ENCODE data around the gene CFAP74. TPM values are rescaled to one million over a fixed set of nuclear protein-coding genes. Genes with fewer than 3 reads are reported as not detected.
A peak's percentile ranks its signal among the peaks of the same experiment; 100 is the strongest.

CFAP74 gene
- total and polyA plus RNA-seq, 2 of the 13 experiments (the other 11 are each of a cell fraction or from before 2014, with no cell fraction given), result 0.27 to 0.62 TPM

GRCh38 chr1:1959840-1960479 is 43.6 kb downstream of the CFAP74 start (continued):
- no peak for TF ChIP-seq GLMP (CRISPR knock-in tag; IDR thresholded peaks at IDR 0.05; ENCODE audit: borderline replicate concordance)
- TF ChIP-seq ZNF784 (CRISPR knock-in tag; IDR thresholded peaks at IDR 0.05; ENCODE audit: borderline replicate concordance), result no peak
- no peak for TF ChIP-seq HCFC1 (IDR thresholded peaks at IDR 0.05; ENCODE audit: low read depth, low read length)
- TF ChIP-seq PHF8 (CRISPR knock-in tag; IDR thresholded peaks at IDR 0.05), result peak; percentile 43; the same call in 1 of the 2 replicates
- 0 out of 2 replicates have a peak, but pooled peaks have one; percentile 22 for TF ChIP-seq ZNF563 (CRISPR knock-in tag; IDR thresholded peaks at IDR 0.05)
- TF ChIP-seq ZNF567 (CRISPR knock-in tag; IDR thresholded peaks at IDR 0.05; ENCODE audit: borderline replicate concordance), result no peak
- TF ChIP-seq ZNF580 (CRISPR knock-in tag; IDR thresholded peaks at IDR 0.05; ENCODE audit: borderline replicate concordance, low read depth), result peak; percentile 56; the same call in 1 of the 2 replicates
- peak; percentile 69; the same call in 1 of the 2 replicates for TF ChIP-seq ZNF792 (CRISPR knock-in tag; IDR thresholded peaks at IDR 0.05)
- TF ChIP-seq ZNF737 (CRISPR knock-in tag; IDR thresholded peaks at IDR 0.05; ENCODE audit: borderline replicate concordance), result no peak
- TF ChIP-seq ZNF225 (CRISPR knock-in tag; IDR thresholded peaks at IDR 0.05), result no peak
- peak; percentile 75; the same call in 1 of the 2 replicates for TF ChIP-seq ETV5 (CRISPR knock-in tag; IDR thresholded peaks at IDR 0.05; ENCODE audit: borderline replicate concordance)
- TF ChIP-seq SNRNP70 (IDR thresholded peaks at IDR 0.05; ENCODE audit: low read depth, low read length), result no peak
- no peak for TF ChIP-seq ZNF562 (CRISPR knock-in tag; IDR thresholded peaks at IDR 0.05; ENCODE audit: borderline replicate concordance)
- peak; percentile 39; the same call in 1 of the 2 replicates for TF ChIP-seq ZNF574 (CRISPR knock-in tag; IDR thresholded peaks at IDR 0.05)
- TF ChIP-seq IKZF5 (CRISPR knock-in tag; IDR thresholded peaks at IDR 0.05), result peak; percentile 51
- no peak for TF ChIP-seq MED13 (CRISPR knock-in tag; IDR thresholded peaks at IDR 0.05)
- 0 out of 2 replicates have a peak, but pooled peaks have one; percentile 47 for TF ChIP-seq ZNF337 (CRISPR knock-in tag; IDR thresholded peaks at IDR 0.05; ENCODE audit: borderline replicate concordance, low read depth)
- TF ChIP-seq MNT (IDR thresholded peaks at IDR 0.05), result no peak
- TF ChIP-seq ZNF749 (CRISPR knock-in tag; IDR thresholded peaks at IDR 0.05; ENCODE audit: borderline replicate concordance), result no peak
- no peak for TF ChIP-seq SP1 (IDR thresholded peaks at IDR 0.05)
- TF ChIP-seq SP1 (CRISPR knock-in tag; IDR thresholded peaks at IDR 0.05), result peak; percentile 50; the same call in 1 of the 2 replicates
- no peak for TF ChIP-seq CCDC6 (CRISPR knock-in tag; IDR thresholded peaks at IDR 0.05)
- TF ChIP-seq TBL1XR1 (IDR thresholded peaks at IDR 0.05; ENCODE audit: borderline replicate concordance, low read length, partially characterized antibody), result peak; percentile 61

Data from HepG2 (cell line).